GM19023 (cell line): ENCODE results near the gene PCDHGA8.
"Not testable (repeated sequence)": the region's sequence is repeated elsewhere in the genome, so short reads cannot be mapped to it uniquely, and the experiment has no call there.

Experiments
- ATAC-seq: cut with Tn5 transposase; IDR thresholded peaks from one replicate; pipeline ENCODE4 v1.9.1; 2021; ENCODE audit warnings: mild to moderate bottlenecking, moderate library complexity; ENCODE audit not compliant: unreplicated experiment

The PCDHGA8 gene

DNA sequence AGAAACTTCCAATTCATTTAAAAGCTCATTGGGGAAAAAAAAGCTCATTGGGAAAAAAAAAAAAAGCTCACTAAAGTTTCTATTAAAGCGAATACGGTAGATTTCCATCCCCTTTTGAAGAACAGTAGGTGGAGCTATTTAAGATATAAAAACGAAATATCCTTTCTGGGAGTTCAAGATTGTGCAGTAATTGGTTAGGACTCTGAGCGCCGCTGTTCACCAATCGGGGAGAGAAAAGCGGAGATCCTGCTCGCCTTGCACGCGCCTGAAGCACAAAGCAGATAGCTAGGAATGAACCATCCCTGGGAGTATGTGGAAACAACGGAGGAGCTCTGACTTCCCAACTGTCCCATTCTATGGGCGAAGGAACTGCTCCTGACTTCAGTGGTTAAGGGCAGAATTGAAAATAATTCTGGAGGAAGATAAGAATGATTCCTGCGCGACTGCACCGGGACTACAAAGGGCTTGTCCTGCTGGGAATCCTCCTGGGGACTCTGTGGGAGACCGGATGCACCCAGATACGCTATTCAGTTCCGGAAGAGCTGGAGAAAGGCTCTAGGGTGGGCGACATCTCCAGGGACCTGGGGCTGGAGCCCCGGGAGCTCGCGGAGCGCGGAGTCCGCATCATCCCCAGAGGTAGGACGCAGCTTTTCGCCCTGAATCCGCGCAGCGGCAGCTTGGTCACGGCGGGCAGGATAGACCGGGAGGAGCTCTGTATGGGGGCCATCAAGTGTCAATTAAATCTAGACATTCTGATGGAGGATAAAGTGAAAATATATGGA is 38.1 kb downstream of the PCDHGA8 start, which contains the start of gene PCDHGA12:
Gene PCDHGA12 (plus strand): TSS at position 176 of the 782 bp plus-strand sequence. CDS start 253 bp downstream, at position 429.
- peak; percentile 63 for ATAC-seq

DNA sequence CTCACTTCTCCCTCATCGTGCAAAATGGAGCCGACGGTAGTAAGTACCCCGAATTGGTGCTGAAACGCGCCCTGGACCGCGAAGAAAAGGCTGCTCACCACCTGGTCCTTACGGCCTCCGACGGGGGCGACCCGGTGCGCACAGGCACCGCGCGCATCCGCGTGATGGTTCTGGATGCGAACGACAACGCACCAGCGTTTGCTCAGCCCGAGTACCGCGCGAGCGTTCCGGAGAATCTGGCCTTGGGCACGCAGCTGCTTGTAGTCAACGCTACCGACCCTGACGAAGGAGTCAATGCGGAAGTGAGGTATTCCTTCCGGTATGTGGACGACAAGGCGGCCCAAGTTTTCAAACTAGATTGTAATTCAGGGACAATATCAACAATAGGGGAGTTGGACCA is 38.9 kb downstream of the PCDHGA8 start:
- no peak for ATAC-seq

DNA sequence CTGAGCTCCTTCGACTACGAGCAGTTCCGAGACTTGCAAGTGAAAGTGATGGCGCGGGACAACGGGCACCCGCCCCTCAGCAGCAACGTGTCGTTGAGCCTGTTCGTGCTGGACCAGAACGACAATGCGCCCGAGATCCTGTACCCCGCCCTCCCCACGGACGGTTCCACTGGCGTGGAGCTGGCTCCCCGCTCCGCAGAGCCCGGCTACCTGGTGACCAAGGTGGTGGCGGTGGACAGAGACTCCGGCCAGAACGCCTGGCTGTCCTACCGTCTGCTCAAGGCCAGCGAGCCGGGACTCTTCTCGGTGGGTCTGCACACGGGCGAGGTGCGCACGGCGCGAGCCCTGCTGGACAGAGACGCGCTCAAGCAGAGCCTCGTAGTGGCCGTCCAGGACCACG is 39.9 kb downstream of the PCDHGA8 start:
- not testable (repeated sequence) for ATAC-seq

DNA sequence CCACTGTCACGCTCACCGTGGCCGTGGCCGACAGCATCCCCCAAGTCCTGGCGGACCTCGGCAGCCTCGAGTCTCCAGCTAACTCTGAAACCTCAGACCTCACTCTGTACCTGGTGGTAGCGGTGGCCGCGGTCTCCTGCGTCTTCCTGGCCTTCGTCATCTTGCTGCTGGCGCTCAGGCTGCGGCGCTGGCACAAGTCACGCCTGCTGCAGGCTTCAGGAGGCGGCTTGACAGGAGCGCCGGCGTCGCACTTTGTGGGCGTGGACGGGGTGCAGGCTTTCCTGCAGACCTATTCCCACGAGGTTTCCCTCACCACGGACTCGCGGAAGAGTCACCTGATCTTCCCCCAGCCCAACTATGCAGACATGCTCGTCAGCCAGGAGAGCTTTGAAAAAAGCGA is 40.3 kb downstream of the PCDHGA8 start:
- not testable (repeated sequence) for ATAC-seq

DNA sequence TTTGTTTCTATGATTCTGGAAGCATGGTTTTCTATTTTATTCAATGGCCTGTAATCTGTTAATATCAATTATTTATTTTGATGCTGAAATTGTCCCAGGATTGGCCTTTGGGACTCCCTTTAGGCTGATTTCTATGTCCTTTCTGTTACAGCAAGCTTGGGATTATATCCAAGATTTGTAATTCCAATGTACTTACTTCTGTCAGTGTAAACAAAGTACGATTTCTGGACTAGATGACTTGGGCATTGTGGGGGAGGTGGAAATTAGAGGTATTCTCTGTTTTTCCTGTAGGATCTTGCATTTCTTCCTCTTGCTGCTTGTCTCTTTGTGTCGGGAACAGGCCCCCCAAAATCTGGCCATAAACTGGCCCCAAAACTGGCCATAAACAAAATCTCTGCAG is 41.6 kb downstream of the PCDHGA8 start:
- ATAC-seq, result no peak

DNA sequence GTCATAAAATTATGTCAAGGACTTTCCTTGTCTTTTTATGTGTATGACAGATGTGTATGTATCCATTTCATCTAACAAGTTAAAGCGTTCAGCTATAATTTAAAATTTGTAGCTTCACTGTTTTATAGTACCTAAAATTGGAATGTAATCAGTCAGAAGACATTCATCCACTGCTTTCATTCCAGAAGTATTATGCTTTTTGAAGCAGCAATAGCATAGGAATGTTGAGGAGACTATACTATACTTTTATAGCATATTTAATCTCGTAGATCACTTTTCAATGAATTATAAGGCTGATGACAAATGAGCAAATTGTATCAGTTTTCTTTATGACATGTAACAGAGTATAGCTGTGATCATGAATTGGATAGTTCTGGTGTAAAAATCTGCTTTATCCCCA is 44.8 kb downstream of the PCDHGA8 start:
- ATAC-seq, result no peak

DNA sequence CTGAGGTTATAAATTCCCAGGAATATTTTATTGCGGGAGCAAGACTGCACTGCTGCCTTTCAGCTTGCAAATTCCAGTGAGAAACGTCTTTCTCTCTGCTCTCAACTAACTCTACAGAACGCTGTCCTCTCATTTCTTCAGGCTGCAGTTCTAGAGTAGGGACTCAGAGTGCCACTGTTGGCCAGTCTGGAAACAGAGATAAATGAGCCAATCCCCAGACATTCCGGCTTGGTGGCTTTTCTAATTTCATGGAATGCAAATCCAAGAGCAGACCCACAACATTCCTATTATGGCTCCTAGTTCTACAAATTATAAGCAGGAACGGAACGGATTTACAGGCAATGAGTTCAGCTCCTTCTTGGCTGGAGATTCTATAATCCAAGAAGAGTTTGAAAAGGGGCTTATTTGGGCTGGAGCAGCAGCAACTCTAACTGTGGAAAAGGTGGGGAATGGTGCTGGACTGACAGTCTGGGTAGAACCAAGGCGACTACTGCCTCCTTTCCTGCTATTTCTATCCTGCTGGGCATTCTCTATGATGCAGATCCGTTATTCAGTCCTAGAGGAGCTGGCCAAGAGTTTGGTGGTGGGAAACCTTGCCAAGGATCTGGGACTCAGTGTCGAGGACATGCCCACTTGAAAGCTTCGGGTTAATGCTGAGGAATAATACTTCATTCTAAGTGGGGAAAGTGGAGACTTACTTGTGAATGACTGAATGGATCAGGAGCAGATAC is 47.1 kb downstream of the PCDHGA8 start:
- no peak for ATAC-seq

DNA sequence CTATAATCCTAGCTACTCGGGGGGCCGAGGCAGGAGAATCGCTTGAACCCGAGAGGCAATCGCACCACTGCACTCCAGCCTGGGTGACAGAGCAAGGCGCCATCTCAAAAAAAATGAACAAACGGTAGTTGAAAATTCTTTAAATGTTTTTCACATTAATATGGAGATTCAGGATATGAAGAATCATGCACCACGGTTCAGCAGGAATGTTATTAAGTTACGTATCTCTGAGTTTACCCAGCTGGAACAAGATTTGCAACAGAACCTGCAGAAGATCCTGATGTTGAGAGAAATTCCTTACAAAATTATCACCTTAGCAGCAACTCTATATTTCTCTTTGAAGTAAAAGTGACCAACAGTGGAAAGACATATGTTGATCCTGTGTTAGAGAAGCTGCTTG is 47.9 kb downstream of the PCDHGA8 start:
- no peak for ATAC-seq

DNA sequence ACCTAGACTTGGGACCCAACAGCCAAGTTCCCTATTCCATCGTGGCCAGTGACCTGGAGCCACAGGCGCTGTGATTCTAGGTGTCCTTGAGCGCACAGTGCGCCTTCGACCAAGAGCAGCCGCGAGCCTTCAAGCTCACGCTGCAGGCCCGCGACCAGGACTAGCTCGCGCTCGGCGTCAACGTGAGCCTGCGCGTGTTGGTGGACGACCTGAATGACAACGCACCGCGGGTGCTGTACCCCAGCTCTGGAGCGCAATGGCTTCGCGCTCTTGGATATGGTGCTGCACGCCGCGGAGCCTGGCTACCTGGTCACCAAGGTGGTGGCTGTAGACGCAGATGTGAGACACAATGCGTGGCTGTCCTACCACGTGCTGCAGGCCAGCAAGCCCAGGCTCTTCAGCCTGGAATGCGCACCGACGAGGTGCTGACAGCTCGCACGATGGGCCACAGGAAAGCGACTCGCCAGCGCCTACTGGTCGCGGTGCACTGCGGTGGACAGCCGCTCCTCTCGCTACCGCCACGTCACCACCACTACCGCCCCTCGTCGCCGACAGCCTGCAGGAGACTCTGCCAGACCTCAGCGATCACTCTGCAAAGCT is 49.2 kb downstream of the PCDHGA8 start:
- no peak for ATAC-seq
